Suprapubic skin (tissue), 4 donors: ENCODE results near the gene GLRB. TPM values are rescaled to one million over a fixed set of nuclear protein-coding genes. Genes with fewer than 3 reads are reported as not detected.
"Not testable (repeated sequence)": the region's sequence is repeated elsewhere in the genome, so short reads cannot be mapped to it uniquely, and the experiment has no call there.

ENCODE experiments used
- DNase-seq, 2 donors: peaks; one replicate each; pipeline ENCODE4 v3.0.0-alpha.2; 2019; ENCODE audit warnings: low spot score in 2 of 2
- H3K27ac ChIP-seq: fragments of 200-600 bp; sonication (generic); one replicate; pipeline ENCODE4 v1.5.1; 2019
- H3K27me3 ChIP-seq: fragments of 200-600 bp; sonication (generic); one replicate; pipeline ENCODE4 v1.5.1; 2019
- H3K36me3 ChIP-seq: fragments of 200-600 bp; sonication (generic); one replicate; pipeline ENCODE4 v1.5.1; 2019
- H3K4me1 ChIP-seq: fragments of 200-600 bp; sonication (generic); one replicate; pipeline ENCODE4 v1.5.1; 2019
- H3K4me3 ChIP-seq: fragments of 200-600 bp; sonication (generic); one replicate; pipeline ENCODE4 v1.5.1; 2019; ENCODE audit warnings: mild to moderate bottlenecking
- H3K9me3 ChIP-seq: fragments of 200-600 bp; sonication (generic); one replicate; pipeline ENCODE4 v1.5.1; 2019
- EP300 ChIP-seq: sonication (generic); formaldehyde crosslinking; IDR thresholded peaks from one replicate; pipeline ENCODE4 v1.6.1; 2017; ENCODE audit warnings: antibody characterized with exemption
- POLR2A ChIP-seq, 2 donors: fragments of 450-650 bp; IDR thresholded peaks; one replicate each; pipeline ENCODE4 v1.6.1; 2017; ENCODE audit warnings: antibody characterized with exemption in 2 of 2, mild to moderate bottlenecking in 2 of 2, moderate library complexity in 2 of 2
- POLR2AphosphoS5 ChIP-seq, 3 donors: sonication (generic); formaldehyde crosslinking; IDR thresholded peaks; one replicate each; pipeline ENCODE4 v1.6.1; 2017; ENCODE audit warnings: antibody characterized with exemption in 3 of 3
- WGBS: methylation state at CpG from one replicate; pipeline ENCODE4 v1.1.5; 2018; 5-methylcytosine and 5-hydroxymethylcytosine counted together
- total RNA-seq, 4 donors: library from RNA; depleted of rRNA; stranded (reverse); fragments of >200 nt; gene quantifications; one replicate each; pipeline ENCODE4 v1.1.0, GENCODE V29; 2016
- TF ChIP-seq, protein P1 (sequence below), 2 donors: fragments of 200-600 bp in 1 of 2; fragments of 450-650 bp in 1 of 2; sonication (generic) in 1 of 2; IDR thresholded peaks; one replicate each; pipeline ENCODE4 v1.5.1; 2016 to 2019; ENCODE audit warnings: antibody characterized with exemption in 2 of 2, mild to moderate bottlenecking in 1 of 2, moderate library complexity in 1 of 2

GLRB gene
- total RNA-seq, 4 donors from 2014 or later = 0.87 to 4.3 (median 3.7) TPM

DNA sequence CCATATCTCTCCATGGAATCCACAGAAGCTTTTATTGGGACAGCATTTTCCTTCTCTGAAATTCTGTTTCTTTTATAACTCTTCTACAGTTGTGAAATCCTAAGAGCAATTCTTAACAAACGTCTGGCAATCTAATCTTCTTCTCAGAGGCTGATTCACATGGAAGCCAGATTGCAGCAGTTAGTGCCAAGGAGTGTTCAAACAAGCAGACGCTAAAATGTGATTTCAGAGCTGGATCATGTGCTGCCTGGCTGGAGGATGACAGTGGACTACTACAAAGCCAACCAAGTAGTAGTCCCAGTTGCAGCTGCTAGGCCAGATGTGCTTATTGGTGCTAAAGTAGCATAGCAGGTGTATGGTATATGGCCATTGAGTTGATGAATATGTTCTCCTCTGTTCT is 27.7 kb upstream of the GLRB start:
- Histone ChIP-seq H3K4me3 (no peak overlapping the region), H3K36me3 (no peaks in the 10 kb centered on the region), H3K27me3 (no peaks in the 10 kb centered on the region), H3K27ac (no peak overlapping the region), H3K4me1 (no peaks in the 10 kb centered on the region), H3K9me3 (no peaks in the 10 kb centered on the region)
- TF ChIP-seq EP300 (no peak), POLR2AphosphoS5 (IDR thresholded peaks at IDR 0.05) (peak in 1 of 3 donors; percentile 38), POLR2A (IDR thresholded peaks at IDR 0.05) (no peak)
- TF ChIP-seq, protein P1, sequence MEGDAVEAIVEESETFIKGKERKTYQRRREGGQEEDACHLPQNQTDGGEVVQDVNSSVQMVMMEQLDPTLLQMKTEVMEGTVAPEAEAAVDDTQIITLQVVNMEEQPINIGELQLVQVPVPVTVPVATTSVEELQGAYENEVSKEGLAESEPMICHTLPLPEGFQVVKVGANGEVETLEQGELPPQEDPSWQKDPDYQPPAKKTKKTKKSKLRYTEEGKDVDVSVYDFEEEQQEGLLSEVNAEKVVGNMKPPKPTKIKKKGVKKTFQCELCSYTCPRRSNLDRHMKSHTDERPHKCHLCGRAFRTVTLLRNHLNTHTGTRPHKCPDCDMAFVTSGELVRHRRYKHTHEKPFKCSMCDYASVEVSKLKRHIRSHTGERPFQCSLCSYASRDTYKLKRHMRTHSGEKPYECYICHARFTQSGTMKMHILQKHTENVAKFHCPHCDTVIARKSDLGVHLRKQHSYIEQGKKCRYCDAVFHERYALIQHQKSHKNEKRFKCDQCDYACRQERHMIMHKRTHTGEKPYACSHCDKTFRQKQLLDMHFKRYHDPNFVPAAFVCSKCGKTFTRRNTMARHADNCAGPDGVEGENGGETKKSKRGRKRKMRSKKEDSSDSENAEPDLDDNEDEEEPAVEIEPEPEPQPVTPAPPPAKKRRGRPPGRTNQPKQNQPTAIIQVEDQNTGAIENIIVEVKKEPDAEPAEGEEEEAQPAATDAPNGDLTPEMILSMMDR (IDR thresholded peaks at IDR 0.05) = no peak
- 28% methylated on average over 2 of the region's 2 CpGs for WGBS
- peak; percentile 79 to 80 for DNase-seq

DNA sequence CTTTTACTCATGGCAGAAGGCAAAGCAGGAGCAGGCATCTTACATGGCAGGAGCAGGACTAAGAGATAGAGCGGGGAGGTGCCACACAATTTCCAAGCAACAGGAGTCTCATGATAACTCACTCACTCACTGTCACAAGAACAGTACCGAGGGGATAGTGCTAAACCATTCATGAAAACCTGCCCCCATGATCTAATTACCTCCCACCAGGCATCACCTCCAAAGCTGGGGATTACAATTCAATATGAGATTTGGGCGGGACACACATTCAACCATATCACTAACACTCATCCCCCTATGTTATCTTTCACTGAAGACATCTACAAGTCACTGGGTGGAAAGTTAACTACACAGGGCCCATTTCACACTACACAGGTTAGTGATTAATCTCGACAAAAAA is 25.4 kb upstream of the GLRB start:
- Histone ChIP-seq H3K36me3 (no peaks in the 10 kb centered on the region), H3K4me3 (no peak overlapping the region), H3K27ac (no peak overlapping the region), H3K9me3 (no peaks in the 10 kb centered on the region), H3K4me1 (no peaks in the 10 kb centered on the region), H3K27me3 (no peaks in the 10 kb centered on the region)
- DNase-seq = no peak
- TF ChIP-seq, protein P1 (IDR thresholded peaks at IDR 0.05) = no peak
- TF ChIP-seq EP300 (no peak), POLR2AphosphoS5 (IDR thresholded peaks at IDR 0.05) (no peak), POLR2A (IDR thresholded peaks at IDR 0.05) (no peak)
- 95% methylated on average over 4 of the region's 4 CpGs for WGBS

DNA sequence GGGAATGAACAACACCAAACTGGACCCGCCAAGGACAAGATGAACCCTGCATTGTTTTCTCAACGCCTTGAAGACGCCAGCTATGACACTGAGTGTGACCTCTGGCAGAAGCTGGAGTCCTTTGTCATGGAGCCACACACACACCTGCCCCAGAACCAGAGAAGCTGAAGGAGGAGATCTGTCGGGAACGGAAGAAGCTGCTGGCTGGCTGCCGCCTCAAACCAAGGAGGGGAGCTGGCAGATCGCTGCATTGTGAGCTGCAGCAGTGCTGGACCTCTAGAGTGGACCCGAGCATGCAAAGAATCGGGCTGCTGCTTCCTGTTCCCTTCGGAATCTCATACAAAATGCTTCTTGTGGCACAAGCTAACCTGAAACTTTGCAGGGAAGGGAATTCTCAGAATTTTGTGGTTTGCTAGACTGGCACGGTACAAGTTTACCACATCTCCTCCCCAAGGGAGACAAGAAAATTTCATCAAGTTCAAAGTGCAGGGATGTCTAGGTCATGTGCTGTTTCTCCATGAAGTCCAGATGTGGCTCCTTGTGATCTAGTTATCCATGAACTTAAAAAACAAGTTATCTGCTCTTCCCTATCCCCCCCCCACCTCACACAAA is 23.4 kb upstream of the GLRB start:
- H3K27ac ChIP-seq = no peak overlapping the region
- no peaks in the 10 kb centered on the region for H3K36me3 ChIP-seq
- 85% methylated on average over 11 of the region's 11 CpGs for WGBS

DNA sequence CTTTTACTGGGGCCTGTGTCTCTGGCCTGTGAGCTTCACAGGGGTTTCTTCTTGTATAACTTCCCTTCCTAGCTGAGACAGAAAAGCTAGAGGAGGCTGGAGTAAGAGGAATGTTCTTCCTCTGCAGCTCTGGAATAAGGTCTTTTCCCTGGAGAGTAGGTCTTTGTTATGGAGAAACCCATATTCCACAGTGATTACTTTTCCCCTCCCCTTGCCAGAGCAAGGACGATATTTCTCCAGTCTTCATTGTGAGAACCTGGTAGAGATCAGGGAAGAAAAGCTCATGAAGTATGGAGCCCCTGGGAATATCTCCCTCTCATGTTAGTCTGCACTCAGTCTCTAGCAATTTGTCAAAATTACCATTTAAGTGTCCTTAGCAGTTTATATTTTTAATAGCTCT is 18.7 kb upstream of the GLRB start:
- Histone ChIP-seq H3K9me3 (no peaks in the 10 kb centered on the region), H3K27me3 (no peaks in the 10 kb centered on the region), H3K27ac (no peak overlapping the region), H3K4me3 (no peak overlapping the region), H3K4me1 (no peaks in the 10 kb centered on the region), H3K36me3 (no peaks in the 10 kb centered on the region)
- WGBS = 78% methylated on average over 1 of the region's 1 CpG
- TF ChIP-seq POLR2AphosphoS5 (IDR thresholded peaks at IDR 0.05) (no peak), EP300 (no peak), POLR2A (IDR thresholded peaks at IDR 0.05) (no peak)
- TF ChIP-seq, protein P1 (IDR thresholded peaks at IDR 0.05) = no peak
- no peak for DNase-seq

More for the DNA sequence above, 23.4 kb upstream of the GLRB start:
- TF ChIP-seq POLR2AphosphoS5 (IDR thresholded peaks at IDR 0.05) (no peak), POLR2A (IDR thresholded peaks at IDR 0.05) (no peak), EP300 (no peak)
- TF ChIP-seq, protein P1 (IDR thresholded peaks at IDR 0.05) = no peak
- no peak for DNase-seq
- Histone ChIP-seq H3K27me3 (no peaks in the 10 kb centered on the region), H3K9me3 (no peaks in the 10 kb centered on the region), H3K4me1 (no peaks in the 10 kb centered on the region), H3K4me3 (no peak overlapping the region)

DNA sequence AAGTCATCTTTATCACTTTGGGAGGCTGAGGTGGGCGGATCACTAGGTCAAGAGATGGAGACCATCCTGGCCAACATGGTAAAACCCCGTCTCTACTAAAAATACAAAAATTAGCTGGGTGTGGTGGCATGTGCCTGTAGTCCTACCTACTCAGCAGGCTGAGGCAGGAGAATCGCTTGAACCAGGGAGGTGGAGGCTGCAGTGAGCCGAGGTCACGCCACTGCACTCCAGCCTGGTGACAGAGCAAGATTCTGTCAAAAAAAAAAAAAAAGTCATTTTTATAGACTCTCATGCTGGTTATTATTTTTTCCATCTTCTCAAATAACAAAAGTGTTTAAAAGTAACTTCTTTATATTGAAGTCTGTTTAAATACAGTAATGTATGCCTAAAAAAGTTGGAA is 17.1 kb upstream of the GLRB start:
- H3K9me3 ChIP-seq, H3K27ac ChIP-seq, H3K4me1 ChIP-seq, DNase-seq, H3K36me3 ChIP-seq, H3K4me3 ChIP-seq, H3K27me3 ChIP-seq: not testable (repeated sequence)
- WGBS = 89% methylated on average over 5 of the region's 5 CpGs

DNA sequence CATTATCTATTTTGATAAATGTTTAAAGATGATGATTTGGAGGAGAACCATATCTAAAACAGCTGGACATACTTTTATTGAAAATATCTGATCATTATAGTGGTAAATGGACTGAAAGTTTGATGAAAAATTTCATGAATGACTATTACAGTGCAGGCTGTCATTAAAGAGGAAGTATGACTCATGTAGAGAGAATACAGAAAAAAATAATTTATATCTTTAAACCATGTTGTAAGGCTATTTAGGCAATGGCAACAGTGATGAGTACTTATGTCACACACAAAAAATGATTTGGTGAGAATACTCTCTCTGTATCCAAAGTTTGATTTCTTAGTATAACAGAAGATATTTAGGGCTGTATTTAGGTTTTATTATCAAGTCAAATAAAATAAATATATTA is 3.9 kb upstream of the GLRB start:
- Histone ChIP-seq H3K27ac (no peak overlapping the region), H3K9me3 (no peaks in the 10 kb centered on the region), H3K4me1 (peaks cover 13% of the 10 kb centered on the region), H3K36me3 (no peaks in the 10 kb centered on the region), H3K27me3 (peaks cover 11% of the 10 kb centered on the region), H3K4me3 (no peak overlapping the region)
- no peak for DNase-seq
- TF ChIP-seq, protein P1 (IDR thresholded peaks at IDR 0.05) = no peak
- TF ChIP-seq POLR2A (IDR thresholded peaks at IDR 0.05) (no peak), EP300 (no peak), POLR2AphosphoS5 (IDR thresholded peaks at IDR 0.05) (no peak)
